Measurements from ENCODE around the gene MTMR2. TPM values are rescaled to one million over a fixed set of nuclear protein-coding genes. Genes with fewer than 3 reads are reported as not detected.

The MTMR2 gene
- total RNA-seq, 2 donors from 2014 or later: 36.3 to 40.1 TPM

- ATAC-seq (replicated peaks in 1 of 2): no peak
- Mint-ChIP-seq H3K4me1 (ENCODE audit: low read depth) (peaks cover 64% of the 10 kb centered on the region), H3K27me3 (ENCODE audit: low read depth) (no peaks in the 10 kb centered on the region)
Measured at GRCh38 chr11:95792200-95792599, 131.7 kb downstream of the MTMR2 start.

GRCh38 chr11:95791709-95792033, 132.2 kb downstream of the MTMR2 start:
- no peaks in the 10 kb centered on the region for H3K9me3 Mint-ChIP-seq
- ATAC-seq (replicated peaks in 1 of 2) (no peak), DNase-seq (no peak)
- H3K27me3 Mint-ChIP-seq (ENCODE audit: low read depth): no peaks in the 10 kb centered on the region
- H3K4me1 Mint-ChIP-seq (ENCODE audit: low read depth): peaks cover 68% of the 10 kb centered on the region
- peaks cover 6 to 31% of the 10 kb centered on the region in 2 donors for H3K36me3 Mint-ChIP-seq (ENCODE audit: insufficient read depth in 2 of 2)
- peak overlapping the region; percentile 88 to 100 for H3K4me3 Mint-ChIP-seq
- H3K27ac Mint-ChIP-seq: peak overlapping the region; percentile 100

More at GRCh38 chr11:95792200-95792599, 131.7 kb downstream of the MTMR2 start:
- peaks cover 6 to 27% of the 10 kb centered on the region in 2 donors for H3K36me3 Mint-ChIP-seq (ENCODE audit: insufficient read depth in 2 of 2)
- no peaks in the 10 kb centered on the region for H3K9me3 Mint-ChIP-seq
- H3K4me3 Mint-ChIP-seq: peak overlapping the region; percentile 88 to 100
- DNase-seq: no peak
- peak overlapping the region; percentile 100 for H3K27ac Mint-ChIP-seq

GRCh38 chr11:95790933-95791708, 132.8 kb downstream of the MTMR2 start:
- ATAC-seq (replicated peaks in 1 of 2): peak in 1 of 2 donors; percentile 5

GRCh38 chr11:95790123-95790932, 133.6 kb downstream of the MTMR2 start, which contains the start of gene CEP57:
Gene CEP57 (plus strand): TSS chr11:95790498. CDS start chr11:95790699, 201 bp downstream.
- peak; percentile 95 to 97 for DNase-seq
- peak; percentile 71 to 74 for ATAC-seq (replicated peaks in 1 of 2)
- Mint-ChIP-seq H3K27ac (peak within 1 kb of the TSS; percentile 100), H3K27me3 (ENCODE audit: low read depth) (no peaks in the 10 kb centered on the region), H3K36me3 (ENCODE audit: insufficient read depth in 2 of 2) (peaks cover 11 to 38% of the 10 kb centered on the region in 2 donors), H3K9me3 (no peaks in the 10 kb centered on the region), H3K4me1 (ENCODE audit: low read depth) (peaks cover 77% of the 10 kb centered on the region), H3K4me3 (peak within 1 kb of the TSS; percentile 88 to 100)

More at GRCh38 chr11:95790933-95791708, 132.8 kb downstream of the MTMR2 start:
- no peaks in the 10 kb centered on the region for H3K9me3 Mint-ChIP-seq
- peak; percentile 61 to 64 for DNase-seq
- peaks cover 73% of the 10 kb centered on the region for H3K4me1 Mint-ChIP-seq (ENCODE audit: low read depth)
- peak overlapping the region; percentile 88 to 100 for H3K4me3 Mint-ChIP-seq
- peak overlapping the region; percentile 100 for H3K27ac Mint-ChIP-seq
- no peaks in the 10 kb centered on the region for H3K27me3 Mint-ChIP-seq (ENCODE audit: low read depth)
- peaks cover 6 to 33% of the 10 kb centered on the region in 2 donors for H3K36me3 Mint-ChIP-seq (ENCODE audit: insufficient read depth in 2 of 2)

- Mint-ChIP-seq H3K4me3 (peak within 1 kb of the TSS; percentile 88 to 100), H3K27ac (peak within 1 kb of the TSS; percentile 100), H3K4me1 (ENCODE audit: low read depth) (peaks cover 77% of the 10 kb centered on the region), H3K36me3 (ENCODE audit: insufficient read depth in 2 of 2) (peaks cover 11 to 40% of the 10 kb centered on the region in 2 donors), H3K9me3 (no peaks in the 10 kb centered on the region), H3K27me3 (ENCODE audit: low read depth) (no peaks in the 10 kb centered on the region)
- DNase-seq (peak; percentile 96 to 98), ATAC-seq (replicated peaks in 1 of 2) (peak; percentile 79 to 81)
Measured at GRCh38 chr11:95789506-95790122, 134.3 kb downstream of the MTMR2 start, which contains the start of gene FAM76B. Gene FAM76B (minus strand): TSS chr11:95789782. CDS start chr11:95789478, 304 bp downstream.

GRCh38 chr11:95788921-95789505, 134.9 kb downstream of the MTMR2 start:
- H3K4me1 Mint-ChIP-seq (ENCODE audit: low read depth): peaks cover 77% of the 10 kb centered on the region

More at GRCh38 chr11:95788921-95789505, 134.9 kb downstream of the MTMR2 start:
- Mint-ChIP-seq H3K36me3 (ENCODE audit: insufficient read depth in 2 of 2) (peaks cover 13 to 40% of the 10 kb centered on the region in 2 donors), H3K27me3 (ENCODE audit: low read depth) (no peaks in the 10 kb centered on the region), H3K9me3 (no peaks in the 10 kb centered on the region), H3K4me3 (peak overlapping the region; percentile 88 to 100), H3K27ac (peak overlapping the region; percentile 93)
- ATAC-seq (replicated peaks in 1 of 2): no peak
- peak; percentile 28 to 38 for DNase-seq

Other genes with a start within 250 kb of the MTMR2 start
- 10 to 100 TPM; 60.6 to 64.0 TPM for gene FAM76B, start 134.3 kb downstream of the MTMR2 start, total RNA-seq
- 100 to 1,000 TPM; 159 to 168 TPM for gene CEP57, start 133.6 kb downstream of the MTMR2 start, total RNA-seq